ENCODE results near the gene TCOF1.

GRCh38 chr5:150401076-150401375 lies 43.5 kb downstream of the TCOF1 start:
- TF ChIP-seq CTCF (IDR thresholded peaks at IDR 0.05), result no peak
- no peak for TF ChIP-seq POLR2A (IDR thresholded peaks at IDR 0.05; ENCODE audit: low read depth)

Measured in esophagus muscularis mucosa (tissue), 3 donors.